Measurements from ENCODE around the gene TRIM28. TPM values are rescaled to one million over a fixed set of nuclear protein-coding genes. Genes with fewer than 3 reads are reported as not detected.

Gene TRIM28
- total RNA-seq, 1 experiment from 2014 or later, result 1,221 TPM

DNA sequence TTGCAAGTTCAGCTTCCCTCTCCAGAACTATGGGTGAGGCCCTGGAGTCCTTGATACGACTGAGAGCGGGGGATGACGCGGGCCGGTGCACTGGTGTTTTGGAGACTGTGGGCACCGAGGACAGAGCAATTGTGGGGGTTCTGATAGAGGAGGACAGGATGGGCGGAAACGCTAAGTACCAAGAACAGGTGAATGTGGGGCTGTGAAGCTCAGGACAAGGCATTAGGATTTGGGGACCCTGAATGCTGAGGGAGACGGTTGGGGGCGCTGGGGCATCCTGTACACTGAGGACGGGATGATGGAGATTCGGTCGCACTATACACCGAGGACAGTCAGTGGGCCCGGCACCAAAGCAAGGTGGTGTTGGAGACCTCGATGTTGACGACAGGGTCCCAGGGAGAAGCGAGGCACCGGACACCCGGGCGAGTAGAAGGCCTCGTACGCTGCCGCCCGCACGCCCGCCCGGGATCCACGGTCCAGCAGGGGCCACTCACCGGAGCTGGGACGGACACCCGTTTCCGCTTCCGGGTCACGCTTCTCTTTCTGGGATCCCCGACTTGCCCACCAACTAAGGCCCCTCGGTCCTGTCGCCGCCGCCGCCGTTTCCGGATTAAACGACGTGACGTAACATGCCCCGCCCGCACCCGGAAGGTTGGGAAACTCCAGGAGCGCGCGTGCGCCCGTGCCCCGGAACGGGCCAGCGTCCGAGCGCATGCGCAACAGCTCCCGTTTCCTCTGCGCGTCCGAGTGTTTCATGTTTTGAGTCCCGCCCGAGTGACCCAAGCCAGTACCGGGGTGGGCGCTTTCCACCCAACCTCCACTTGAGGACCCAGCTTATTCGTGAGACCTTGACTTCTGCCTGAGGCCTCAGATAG is 10.9 kb downstream of the TRIM28 start, which contains the start of gene CHMP2A (continued):
- TF ChIP-seq, protein P1, sequence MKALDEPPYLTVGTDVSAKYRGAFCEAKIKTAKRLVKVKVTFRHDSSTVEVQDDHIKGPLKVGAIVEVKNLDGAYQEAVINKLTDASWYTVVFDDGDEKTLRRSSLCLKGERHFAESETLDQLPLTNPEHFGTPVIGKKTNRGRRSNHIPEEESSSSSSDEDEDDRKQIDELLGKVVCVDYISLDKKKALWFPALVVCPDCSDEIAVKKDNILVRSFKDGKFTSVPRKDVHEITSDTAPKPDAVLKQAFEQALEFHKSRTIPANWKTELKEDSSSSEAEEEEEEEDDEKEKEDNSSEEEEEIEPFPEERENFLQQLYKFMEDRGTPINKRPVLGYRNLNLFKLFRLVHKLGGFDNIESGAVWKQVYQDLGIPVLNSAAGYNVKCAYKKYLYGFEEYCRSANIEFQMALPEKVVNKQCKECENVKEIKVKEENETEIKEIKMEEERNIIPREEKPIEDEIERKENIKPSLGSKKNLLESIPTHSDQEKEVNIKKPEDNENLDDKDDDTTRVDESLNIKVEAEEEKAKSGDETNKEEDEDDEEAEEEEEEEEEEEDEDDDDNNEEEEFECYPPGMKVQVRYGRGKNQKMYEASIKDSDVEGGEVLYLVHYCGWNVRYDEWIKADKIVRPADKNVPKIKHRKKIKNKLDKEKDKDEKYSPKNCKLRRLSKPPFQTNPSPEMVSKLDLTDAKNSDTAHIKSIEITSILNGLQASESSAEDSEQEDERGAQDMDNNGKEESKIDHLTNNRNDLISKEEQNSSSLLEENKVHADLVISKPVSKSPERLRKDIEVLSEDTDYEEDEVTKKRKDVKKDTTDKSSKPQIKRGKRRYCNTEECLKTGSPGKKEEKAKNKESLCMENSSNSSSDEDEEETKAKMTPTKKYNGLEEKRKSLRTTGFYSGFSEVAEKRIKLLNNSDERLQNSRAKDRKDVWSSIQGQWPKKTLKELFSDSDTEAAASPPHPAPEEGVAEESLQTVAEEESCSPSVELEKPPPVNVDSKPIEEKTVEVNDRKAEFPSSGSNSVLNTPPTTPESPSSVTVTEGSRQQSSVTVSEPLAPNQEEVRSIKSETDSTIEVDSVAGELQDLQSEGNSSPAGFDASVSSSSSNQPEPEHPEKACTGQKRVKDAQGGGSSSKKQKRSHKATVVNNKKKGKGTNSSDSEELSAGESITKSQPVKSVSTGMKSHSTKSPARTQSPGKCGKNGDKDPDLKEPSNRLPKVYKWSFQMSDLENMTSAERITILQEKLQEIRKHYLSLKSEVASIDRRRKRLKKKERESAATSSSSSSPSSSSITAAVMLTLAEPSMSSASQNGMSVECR (CRISPR knock-in tag; IDR thresholded peaks at IDR 0.05; ENCODE audit: borderline replicate concordance), result no peak
- TF ChIP-seq ZNF423 (CRISPR knock-in tag; IDR thresholded peaks at IDR 0.05) (no peak), ZNF219 (CRISPR knock-in tag; IDR thresholded peaks at IDR 0.05; ENCODE audit: borderline replicate concordance) (no peak), RORB (CRISPR knock-in tag; IDR thresholded peaks at IDR 0.05) (no peak), NR2C2 (CRISPR knock-in tag; IDR thresholded peaks at IDR 0.05) (peak; percentile 97), NFE2L1 (CRISPR knock-in tag; IDR thresholded peaks at IDR 0.05) (peak; percentile 74), TP53 (CRISPR knock-in tag; IDR thresholded peaks at IDR 0.05) (no peak; the same call in 1 of the 2 replicates), GABPB1 (CRISPR knock-in tag; IDR thresholded peaks at IDR 0.05) (peak; percentile 92), ZMAT4 (CRISPR knock-in tag; IDR thresholded peaks at IDR 0.05) (peak; percentile 95), FOXJ3 (CRISPR knock-in tag; IDR thresholded peaks at IDR 0.05; ENCODE audit: borderline replicate concordance) (no peak), MLX (CRISPR knock-in tag; IDR thresholded peaks at IDR 0.05) (no peak), ETV6 (CRISPR knock-in tag; IDR thresholded peaks at IDR 0.05) (no peak; the same call in none of the 2 replicates), SP1 (CRISPR knock-in tag; conservative IDR thresholded peaks at IDR 0.05) (peak; percentile 88), HMGA2 (CRISPR knock-in tag; IDR thresholded peaks at IDR 0.05) (no peak; the same call in 1 of the 2 replicates), MYBL2 (CRISPR knock-in tag; IDR thresholded peaks at IDR 0.05) (peak; percentile 64; the same call in 1 of the 2 replicates), FOXP1 (CRISPR knock-in tag; IDR thresholded peaks at IDR 0.05; ENCODE audit: borderline replicate concordance) (peak; percentile 69), ZNF396 (CRISPR knock-in tag; IDR thresholded peaks at IDR 0.05; ENCODE audit: borderline replicate concordance) (no peak), NFATC4 (CRISPR knock-in tag; IDR thresholded peaks at IDR 0.05) (peak; percentile 97), GRHL2 (CRISPR knock-in tag; IDR thresholded peaks at IDR 0.05; ENCODE audit: insufficient replicate concordance, severe bottlenecking) (no peak), NFYB (CRISPR knock-in tag; conservative IDR thresholded peaks at IDR 0.05; ENCODE audit: low read depth) (no peak; the same call in 1 of the 2 replicates), ELF4 (CRISPR knock-in tag; IDR thresholded peaks at IDR 0.05; ENCODE audit: low read depth) (no peak), GTF2I (CRISPR knock-in tag; conservative IDR thresholded peaks at IDR 0.05) (0 out of 2 replicates have a peak, but pooled peaks have one; percentile 6), HMGXB4 (CRISPR knock-in tag; IDR thresholded peaks at IDR 0.05) (peak; percentile 38; the same call in 1 of the 2 replicates), ATF3 (CRISPR knock-in tag; conservative IDR thresholded peaks at IDR 0.05) (peak; percentile 22; the same call in 1 of the 2 replicates), ZNF317 (CRISPR knock-in tag; IDR thresholded peaks at IDR 0.05; ENCODE audit: borderline replicate concordance, low read depth) (no peak), SMAD4 (CRISPR knock-in tag; IDR thresholded peaks at IDR 0.05) (no peak), RELA (CRISPR knock-in tag; IDR thresholded peaks at IDR 0.05; ENCODE audit: borderline replicate concordance) (no peak)
- TF ChIP-seq, protein P2, sequence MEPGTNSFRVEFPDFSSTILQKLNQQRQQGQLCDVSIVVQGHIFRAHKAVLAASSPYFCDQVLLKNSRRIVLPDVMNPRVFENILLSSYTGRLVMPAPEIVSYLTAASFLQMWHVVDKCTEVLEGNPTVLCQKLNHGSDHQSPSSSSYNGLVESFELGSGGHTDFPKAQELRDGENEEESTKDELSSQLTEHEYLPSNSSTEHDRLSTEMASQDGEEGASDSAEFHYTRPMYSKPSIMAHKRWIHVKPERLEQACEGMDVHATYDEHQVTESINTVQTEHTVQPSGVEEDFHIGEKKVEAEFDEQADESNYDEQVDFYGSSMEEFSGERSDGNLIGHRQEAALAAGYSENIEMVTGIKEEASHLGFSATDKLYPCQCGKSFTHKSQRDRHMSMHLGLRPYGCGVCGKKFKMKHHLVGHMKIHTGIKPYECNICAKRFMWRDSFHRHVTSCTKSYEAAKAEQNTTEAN (CRISPR knock-in tag; IDR thresholded peaks at IDR 0.05), result peak; percentile 60; the same call in 1 of the 2 replicates
- TF ChIP-seq, protein P3, sequence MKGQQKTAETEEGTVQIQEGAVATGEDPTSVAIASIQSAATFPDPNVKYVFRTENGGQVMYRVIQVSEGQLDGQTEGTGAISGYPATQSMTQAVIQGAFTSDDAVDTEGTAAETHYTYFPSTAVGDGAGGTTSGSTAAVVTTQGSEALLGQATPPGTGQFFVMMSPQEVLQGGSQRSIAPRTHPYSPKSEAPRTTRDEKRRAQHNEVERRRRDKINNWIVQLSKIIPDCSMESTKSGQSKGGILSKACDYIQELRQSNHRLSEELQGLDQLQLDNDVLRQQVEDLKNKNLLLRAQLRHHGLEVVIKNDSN (CRISPR knock-in tag; IDR thresholded peaks at IDR 0.05), result peak; percentile 59
